ENCODE data around the gene HDAC9. TPM values are rescaled to one million over a fixed set of nuclear protein-coding genes. Genes with fewer than 3 reads are reported as not detected.

The HDAC9 gene
- total RNA-seq, 2 experiments from 2014 or later, result 1.5 to 3.0 TPM

GRCh38 chr7:18916826-18917225 lies 421.3 kb downstream of the HDAC9 start:
- DNase-seq (no peak), ATAC-seq (no peak)
- H3K36me3 Mint-ChIP-seq (ENCODE audit: low read depth), result no peaks in the 10 kb centered on the region
- no peak overlapping the region for H3K4me3 Mint-ChIP-seq
- TF ChIP-seq CTCF (IDR thresholded peaks at IDR 0.05), result no peak
- H3K9me3 Mint-ChIP-seq, result peaks cover 10% of the 10 kb centered on the region
- ChIA-PET CTCF (no interaction called here), POLR2A (no interaction called here)
- H3K4me1 Mint-ChIP-seq (ENCODE audit: low read depth), result no peaks in the 10 kb centered on the region
- H3K27me3 Mint-ChIP-seq, result no peaks in the 10 kb centered on the region
- H3K27ac Mint-ChIP-seq, result no peak overlapping the region
- intact Hi-C loops (cut with micrococcal nuclease), result no loop called here

- intact Hi-C loops (cut with micrococcal nuclease), result no loop called here
- Mint-ChIP-seq H3K4me1 (ENCODE audit: low read depth) (no peaks in the 10 kb centered on the region), H3K27me3 (no peaks in the 10 kb centered on the region), H3K27ac (no peak overlapping the region), H3K4me3 (no peak overlapping the region), H3K36me3 (ENCODE audit: low read depth) (no peaks in the 10 kb centered on the region), H3K9me3 (peaks cover 2% of the 10 kb centered on the region)
- CTCF ChIA-PET, result no interaction called here
- TF ChIP-seq CTCF (IDR thresholded peaks at IDR 0.05), result no peak
- POLR2A ChIA-PET, result no interaction called here
- ATAC-seq, result no peak
- DNase-seq, result no peak
These were observed 431.6 kb downstream of the HDAC9 start for GRCh38 chr7:18927134-18927533.

DNA sequence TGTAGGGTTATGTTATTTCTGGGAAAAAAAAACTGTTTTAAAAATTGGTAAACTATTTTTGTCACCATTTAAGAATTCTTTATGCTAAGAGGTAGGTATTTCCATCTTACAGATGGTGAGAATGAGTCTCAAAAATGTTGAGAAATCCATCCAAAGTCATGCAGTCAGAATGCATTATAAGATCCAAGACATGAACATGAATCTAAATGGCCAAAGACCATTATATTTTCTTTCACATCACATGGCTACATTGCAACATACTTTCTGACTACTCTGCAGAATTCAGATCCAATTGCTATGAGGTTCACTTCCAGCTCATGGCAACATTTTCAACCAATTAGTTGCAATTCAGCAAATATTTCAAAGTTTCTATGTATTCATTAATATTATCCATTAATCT lies 440.7 kb downstream of the HDAC9 start:
- no peaks in the 10 kb centered on the region for H3K36me3 Mint-ChIP-seq (ENCODE audit: low read depth)
- no peaks in the 10 kb centered on the region for H3K27me3 Mint-ChIP-seq
- H3K4me1 Mint-ChIP-seq (ENCODE audit: low read depth), result no peaks in the 10 kb centered on the region
- H3K27ac Mint-ChIP-seq, result no peak overlapping the region
- ChIA-PET POLR2A (no interaction called here), CTCF (no interaction called here)
- no peak for TF ChIP-seq CTCF (IDR thresholded peaks at IDR 0.05)
- DNase-seq (no peak), ATAC-seq (no peak)
- H3K9me3 Mint-ChIP-seq, result peaks cover 4% of the 10 kb centered on the region
- no peak overlapping the region for H3K4me3 Mint-ChIP-seq
- intact Hi-C loops (cut with micrococcal nuclease), result no loop called here

DNA sequence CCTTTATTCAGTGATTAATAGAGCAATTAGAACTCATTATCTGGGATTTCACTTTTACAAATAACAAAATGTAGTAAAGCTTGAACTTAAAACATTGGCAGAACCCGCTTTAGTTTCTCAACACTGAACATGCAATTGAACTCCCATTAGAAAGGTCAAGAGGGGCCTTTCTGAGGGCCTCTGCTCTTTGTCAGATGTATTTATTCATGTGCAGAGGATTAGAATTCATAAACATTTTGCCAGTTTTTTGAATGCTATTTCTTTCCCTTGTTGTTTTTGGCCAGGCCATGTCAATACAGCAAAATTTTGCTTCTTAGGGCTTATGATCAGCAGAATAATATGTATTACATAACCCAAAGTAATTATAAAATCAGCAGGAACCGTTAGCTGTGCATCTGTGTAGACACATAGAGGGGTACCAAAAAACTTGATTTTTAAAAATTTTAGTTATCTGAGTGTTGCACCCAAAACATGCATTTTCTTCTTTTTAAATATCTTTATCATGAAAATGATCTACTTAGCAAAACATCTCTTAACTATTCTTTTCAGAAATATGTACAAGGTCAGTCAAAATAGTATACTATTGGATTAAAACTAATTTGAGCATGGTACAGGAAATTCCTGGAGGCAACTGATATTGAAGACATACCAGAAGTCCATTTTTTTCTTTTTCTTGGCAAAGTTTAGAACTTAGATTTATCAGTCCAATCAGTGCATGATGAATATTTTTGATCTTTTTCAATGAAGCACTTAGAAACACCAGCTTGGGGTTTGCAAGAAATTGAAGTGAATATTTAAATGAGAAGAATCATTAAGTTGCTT lies 444.4 kb downstream of the HDAC9 start:
- ChIA-PET CTCF (interaction anchor here (1.0 kb wide), 1 partner anchor 10 kb away, joined by 3 read pairs; no protein-coding TSS in a partner anchor), POLR2A (no interaction called here)
- H3K27ac Mint-ChIP-seq, result no peak overlapping the region
- H3K4me1 Mint-ChIP-seq (ENCODE audit: low read depth), result no peaks in the 10 kb centered on the region
- DNase-seq, result no peak
- no peak for TF ChIP-seq CTCF (IDR thresholded peaks at IDR 0.05)
- peaks cover 2% of the 10 kb centered on the region for H3K9me3 Mint-ChIP-seq
- intact Hi-C loops (cut with micrococcal nuclease), result no loop called here
- no peaks in the 10 kb centered on the region for H3K36me3 Mint-ChIP-seq (ENCODE audit: low read depth)
- no peak overlapping the region for H3K4me3 Mint-ChIP-seq
- ATAC-seq, result no peak
- H3K27me3 Mint-ChIP-seq, result no peaks in the 10 kb centered on the region

- ATAC-seq, result no peak
- DNase-seq, result no peak
- H3K9me3 Mint-ChIP-seq, result peaks cover 1% of the 10 kb centered on the region
- ChIA-PET CTCF (no interaction called here), POLR2A (no interaction called here)
- H3K4me1 Mint-ChIP-seq (ENCODE audit: low read depth), result no peaks in the 10 kb centered on the region
- H3K27me3 Mint-ChIP-seq, result no peaks in the 10 kb centered on the region
- no peak for TF ChIP-seq CTCF (IDR thresholded peaks at IDR 0.05)
- no peaks in the 10 kb centered on the region for H3K36me3 Mint-ChIP-seq (ENCODE audit: low read depth)
- intact Hi-C loops (cut with micrococcal nuclease), result no loop called here
- no peak overlapping the region for H3K27ac Mint-ChIP-seq
- no peak overlapping the region for H3K4me3 Mint-ChIP-seq
These were observed 445.1 kb downstream of the HDAC9 start for GRCh38 chr7:18940593-18941134.

Data from activated CD8-positive, alpha-beta T cell treated with anti-CD3 and anti-CD28 coated beads for 36 hours (primary cell).